Mammary epithelial cell (primary cell): ENCODE measurements around the gene OR2G6.
"Not testable (repeated sequence)": the region's sequence is repeated elsewhere in the genome, so short reads cannot be mapped to it uniquely, and the experiment has no call there.

Experiments
- EZH2 ChIP-seq: IDR thresholded peaks from 2 replicates; pipeline ENCODE4 v1.6.1; 2012; ENCODE audit warnings: low read length, inconsistent platforms, borderline replicate concordance
- TF ChIP-seq, protein P1 (sequence below), 2 donors: IDR thresholded peaks in 1 of 2; conservative IDR thresholded peaks in 1 of 2; 2 replicates each; pipeline ENCODE4 v1.5.1; 2011 to 2012; ENCODE audit warnings: inconsistent platforms in 2 of 2, low read length in 2 of 2, mild to moderate bottlenecking in 2 of 2, control low read depth in 1 of 2, low read depth in 1 of 2; ENCODE audit not compliant: insufficient read depth in 1 of 2; ENCODE audit errors: extremely low read depth in 1 of 2

DNA sequence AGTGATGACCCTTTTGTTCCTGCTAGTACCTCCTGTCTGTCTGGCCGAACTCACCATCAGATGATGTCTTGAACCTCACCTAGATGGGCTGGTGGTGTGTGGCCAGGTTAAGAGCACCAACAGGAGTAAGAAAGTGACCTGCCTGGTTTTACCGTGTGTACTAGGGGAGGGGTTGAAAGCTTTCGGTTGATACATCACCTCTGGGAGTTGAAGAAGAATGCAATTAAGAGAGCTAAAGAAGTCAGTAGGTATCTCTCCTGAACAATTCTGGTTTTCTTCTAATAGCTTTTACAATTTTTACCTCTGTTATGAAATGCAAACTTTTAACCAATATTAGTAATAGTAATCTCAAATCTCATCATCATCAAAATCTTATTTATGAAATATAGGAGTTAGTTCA lies 54.8 kb downstream of the OR2G6 start, which contains the start of gene OR2T29:
- not testable (repeated sequence) for TF ChIP-seq EZH2
- TF ChIP-seq, protein P1, sequence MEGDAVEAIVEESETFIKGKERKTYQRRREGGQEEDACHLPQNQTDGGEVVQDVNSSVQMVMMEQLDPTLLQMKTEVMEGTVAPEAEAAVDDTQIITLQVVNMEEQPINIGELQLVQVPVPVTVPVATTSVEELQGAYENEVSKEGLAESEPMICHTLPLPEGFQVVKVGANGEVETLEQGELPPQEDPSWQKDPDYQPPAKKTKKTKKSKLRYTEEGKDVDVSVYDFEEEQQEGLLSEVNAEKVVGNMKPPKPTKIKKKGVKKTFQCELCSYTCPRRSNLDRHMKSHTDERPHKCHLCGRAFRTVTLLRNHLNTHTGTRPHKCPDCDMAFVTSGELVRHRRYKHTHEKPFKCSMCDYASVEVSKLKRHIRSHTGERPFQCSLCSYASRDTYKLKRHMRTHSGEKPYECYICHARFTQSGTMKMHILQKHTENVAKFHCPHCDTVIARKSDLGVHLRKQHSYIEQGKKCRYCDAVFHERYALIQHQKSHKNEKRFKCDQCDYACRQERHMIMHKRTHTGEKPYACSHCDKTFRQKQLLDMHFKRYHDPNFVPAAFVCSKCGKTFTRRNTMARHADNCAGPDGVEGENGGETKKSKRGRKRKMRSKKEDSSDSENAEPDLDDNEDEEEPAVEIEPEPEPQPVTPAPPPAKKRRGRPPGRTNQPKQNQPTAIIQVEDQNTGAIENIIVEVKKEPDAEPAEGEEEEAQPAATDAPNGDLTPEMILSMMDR (conservative IDR thresholded peaks at IDR 0.05 in 1 of 2, IDR thresholded peaks at IDR 0.05 in 1 of 2; ENCODE audit: extremely low read depth in 1 of 2, insufficient read depth in 1 of 2, low read depth in 1 of 2, low read length in 2 of 2): not testable (repeated sequence)
